ACHN (cell line): ENCODE measurements around the gene AIF1L.
"Not testable (repeated sequence)": the region's sequence is repeated elsewhere in the genome, so short reads cannot be mapped to it uniquely, and the experiment has no call there.

Experiments
- DNase-seq: peaks from one replicate; pipeline ENCODE4 v3.0.0-alpha.2; 2015
- in situ Hi-C: cut with HindIII; loops from 2 replicates; pipeline ENCODE4 v1.10.0; 2017; ENCODE audit warnings: low sequenced_read_pairs, low pct_ligation_motif_present, low pct_unique_long_range_greater_than_20kb

AIF1L gene

DNA sequence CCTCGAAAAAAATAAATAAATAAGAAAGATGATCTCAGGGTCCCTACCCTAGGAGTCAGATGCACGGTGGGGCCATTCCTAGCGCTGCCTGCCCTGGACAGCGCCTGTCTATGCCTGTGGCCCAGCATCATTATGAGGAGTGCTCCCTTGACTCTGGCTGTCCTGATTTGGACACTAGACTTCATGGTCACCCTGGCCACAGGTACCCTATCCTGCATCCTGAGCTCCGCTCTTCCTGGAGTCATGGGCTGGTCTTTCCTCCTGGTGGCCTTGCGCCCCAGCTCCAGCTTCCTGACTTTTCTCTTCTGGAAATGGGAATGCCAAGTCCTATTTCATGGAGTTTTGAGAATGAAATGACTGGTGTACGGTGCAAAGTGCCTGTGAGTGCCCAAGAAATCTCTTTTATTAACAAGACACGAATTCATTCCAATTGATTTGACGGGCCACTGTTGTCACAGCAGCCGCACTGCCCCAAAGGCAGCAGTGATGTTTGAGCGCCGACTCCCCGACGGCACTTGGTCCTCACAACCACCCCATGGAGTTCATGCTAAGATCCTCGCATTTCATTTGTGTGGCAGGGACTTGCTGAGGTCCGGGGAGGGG is 564 bp upstream of the AIF1L start:
- in situ Hi-C loops = no loop called here
- DNase-seq = no peak

DNA sequence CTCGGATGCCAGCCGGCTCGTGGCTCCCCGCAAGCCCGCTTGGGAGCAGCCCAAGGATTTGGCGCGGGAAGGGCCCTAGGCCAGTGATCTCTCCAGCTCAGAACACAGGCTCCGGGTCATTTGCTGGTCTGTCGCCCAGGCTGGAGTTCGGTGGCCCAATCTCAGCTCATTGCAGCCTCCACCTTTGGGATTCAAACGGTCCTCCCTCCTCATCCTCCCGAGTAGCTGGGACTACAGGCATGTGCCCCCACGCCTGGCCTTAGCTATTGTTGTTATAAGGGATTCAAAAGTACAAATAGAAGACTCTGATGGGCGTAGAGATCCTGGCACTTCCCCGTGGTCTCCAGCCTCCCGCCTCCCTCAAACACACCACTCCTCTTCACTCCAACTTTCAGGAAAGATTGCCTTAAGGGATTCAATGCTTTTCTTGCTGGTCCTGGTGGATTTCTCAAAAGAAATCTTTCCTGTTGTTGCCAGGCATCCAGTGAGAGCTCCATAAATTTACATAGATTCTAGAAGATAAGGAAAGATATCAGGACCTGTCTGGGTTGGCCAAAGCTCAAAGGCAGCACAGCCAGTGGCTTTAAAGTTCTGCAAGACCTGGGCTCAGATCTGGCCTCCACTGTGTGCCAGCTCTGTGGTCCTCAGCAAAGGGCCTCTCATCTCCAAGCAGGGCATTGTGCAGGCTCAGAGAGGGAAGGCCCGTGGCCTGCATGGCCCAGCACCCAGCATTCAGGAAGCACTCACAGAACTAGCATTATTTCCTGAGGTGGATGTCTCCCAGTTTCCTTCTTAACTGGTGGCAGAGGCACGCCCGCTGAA is 1.0 kb downstream of the AIF1L start:
- in situ Hi-C loops = no loop called here
- no peak for DNase-seq

DNA sequence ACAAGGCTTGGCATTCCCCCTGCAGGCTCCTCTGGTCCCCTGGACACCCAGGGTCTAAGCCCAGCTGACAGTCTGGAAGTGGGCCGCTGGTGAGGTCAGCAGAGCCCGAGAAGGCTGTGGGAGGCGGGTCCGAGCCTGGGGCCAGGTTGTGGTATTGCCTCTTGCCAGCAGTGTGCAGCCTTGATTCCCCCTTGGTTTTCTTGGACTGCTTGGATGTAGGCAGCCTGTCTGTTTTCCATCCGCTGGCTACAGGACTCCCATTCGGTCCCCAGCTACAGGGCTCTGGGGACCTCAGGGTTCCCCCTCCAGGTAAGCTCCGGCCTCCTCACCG is 1.6 kb downstream of the AIF1L start:
- DNase-seq = no peak
- in situ Hi-C loops = no loop called here

DNA sequence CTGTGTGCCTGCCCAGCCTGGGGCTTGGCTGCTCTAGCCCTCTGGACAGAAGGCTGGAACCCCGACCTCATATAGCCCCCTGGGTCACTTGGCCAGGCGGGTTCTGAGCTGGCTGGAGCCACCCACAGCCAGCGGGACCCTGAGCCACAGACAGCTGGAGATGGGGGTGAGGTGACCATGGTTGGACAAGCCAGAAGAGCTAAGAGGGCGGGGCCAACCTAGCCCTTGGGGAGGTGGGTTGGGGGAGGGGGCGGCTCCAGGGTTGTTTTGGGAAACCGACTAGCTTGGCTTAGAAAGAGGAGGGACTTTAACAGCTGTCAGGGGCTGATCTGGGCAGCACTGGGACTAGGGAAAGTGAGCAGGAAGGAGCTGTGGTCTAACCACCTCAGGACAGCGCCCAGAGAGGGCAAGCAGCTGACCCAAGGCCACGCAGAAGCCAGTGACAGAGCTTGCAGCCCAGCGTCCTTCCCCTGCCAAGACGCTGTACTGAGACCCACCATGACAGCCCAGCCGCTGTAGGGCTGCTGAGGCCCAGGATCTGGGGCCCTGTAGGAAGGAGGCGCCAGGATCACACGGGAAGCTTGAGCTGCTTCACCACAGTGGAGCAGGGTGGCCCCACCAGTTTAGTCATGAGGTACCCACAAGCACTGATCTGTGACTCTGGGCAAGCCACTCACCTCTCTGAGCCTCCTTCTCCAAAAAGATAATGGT is 2.2 kb downstream of the AIF1L start:
- peak; percentile 18 for DNase-seq
- in situ Hi-C loops = no loop called here

DNA sequence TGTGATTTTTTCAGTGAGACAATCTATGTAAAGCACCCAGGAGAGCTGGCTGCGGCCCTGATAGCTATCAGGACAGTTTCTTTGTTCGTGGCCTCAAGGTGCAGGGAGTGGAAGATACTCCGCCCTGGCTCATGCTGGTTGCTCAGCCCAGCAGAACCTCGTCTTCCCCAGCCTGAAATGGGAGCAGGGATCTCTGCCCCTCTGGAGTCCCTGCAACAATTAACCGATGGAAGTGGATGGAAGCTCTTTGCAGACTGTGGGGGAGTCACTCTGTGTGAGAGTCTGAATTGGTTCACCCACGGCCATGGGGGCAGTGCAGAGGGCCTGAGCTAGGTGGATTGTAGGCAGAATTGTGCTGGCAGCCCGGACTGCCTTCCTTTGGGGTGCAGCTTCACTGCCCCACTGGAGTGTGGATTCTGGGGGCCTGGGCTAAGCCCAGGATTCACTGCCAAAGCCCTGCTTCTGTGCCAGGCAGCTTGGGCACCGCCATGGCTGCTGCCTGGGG is 2.8 kb downstream of the AIF1L start:
- in situ Hi-C loops = no loop called here

DNA sequence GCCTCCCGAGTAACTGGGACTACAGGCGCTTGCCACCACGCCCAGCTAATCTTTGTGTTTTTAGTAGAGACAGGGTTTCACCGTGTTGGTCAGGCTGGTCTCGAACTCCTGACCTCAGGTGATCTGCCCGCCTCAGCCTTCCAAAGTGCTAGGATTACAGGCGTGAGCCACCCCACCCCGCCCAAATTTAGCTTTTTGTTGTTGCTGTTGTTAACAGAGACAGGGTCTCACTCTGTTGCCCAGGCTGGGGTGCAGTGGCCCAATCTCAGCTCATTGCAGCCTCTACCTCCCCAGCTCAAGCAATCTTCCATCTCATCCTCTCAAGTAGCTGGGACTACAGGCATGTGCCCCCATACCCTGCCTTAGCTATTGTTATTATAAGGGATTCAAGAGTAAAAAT is 3.5 kb downstream of the AIF1L start:
- DNase-seq, in situ Hi-C loops: not testable (repeated sequence)

More for the DNA sequence above, 2.8 kb downstream of the AIF1L start:
- DNase-seq = no peak

DNA sequence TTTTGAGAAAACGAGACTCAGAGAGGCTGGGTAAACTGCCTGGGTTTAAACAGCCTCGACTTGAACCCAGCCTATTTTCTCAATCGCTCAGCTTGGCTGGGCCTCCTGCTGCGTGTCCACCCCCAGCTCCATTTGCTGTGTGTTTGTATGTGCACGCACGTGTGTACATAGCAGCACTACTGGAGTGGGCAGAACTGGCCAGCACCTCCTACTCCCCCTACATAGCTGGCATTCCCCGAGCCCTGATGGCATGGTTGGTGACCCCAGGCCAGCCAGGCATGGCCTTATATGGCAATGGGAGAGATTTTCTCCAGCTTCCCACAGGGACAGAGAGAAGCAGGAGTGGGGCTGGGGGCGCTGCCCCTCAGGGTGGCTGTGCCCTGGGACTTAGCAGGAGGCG is 4.1 kb downstream of the AIF1L start:
- peak; percentile 25 for DNase-seq
- in situ Hi-C loops = no loop called here

DNA sequence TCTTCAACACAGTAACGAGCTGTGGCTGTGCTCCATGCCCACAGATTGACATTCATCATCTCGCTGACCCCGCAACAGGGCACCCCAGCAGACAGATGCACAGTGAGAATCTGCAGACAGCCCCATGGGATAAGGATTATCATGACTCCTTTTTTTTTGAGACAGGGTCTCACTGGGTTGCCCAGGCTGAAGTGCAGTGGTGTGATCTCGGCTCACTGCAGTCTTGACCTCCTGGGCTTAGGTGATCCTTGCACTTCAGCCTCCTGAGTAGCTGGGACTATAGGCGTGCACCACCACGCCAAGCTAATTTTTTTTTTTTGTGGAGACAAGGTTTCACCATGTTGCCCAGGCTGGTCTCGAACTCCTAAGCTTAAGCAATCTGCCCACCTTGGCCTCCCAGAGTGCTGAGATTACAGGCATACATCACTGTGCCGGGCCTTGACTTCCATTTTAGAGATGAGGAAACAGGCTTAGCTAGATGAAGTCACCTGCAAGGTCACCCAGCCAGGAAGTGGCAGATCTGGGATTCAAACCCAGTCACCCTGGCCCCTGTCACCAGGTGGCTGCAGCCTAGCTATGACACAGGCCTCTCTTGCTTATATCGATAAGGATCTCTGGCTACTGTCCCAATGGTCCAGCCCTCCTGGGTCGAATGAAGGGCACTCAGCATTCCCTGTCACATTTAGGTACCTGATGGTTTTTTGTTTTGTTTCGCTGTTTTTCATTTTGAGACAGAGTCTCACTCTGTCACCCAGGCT is 5.1 kb downstream of the AIF1L start:
- in situ Hi-C loops = no loop called here
- DNase-seq = no peak

DNA sequence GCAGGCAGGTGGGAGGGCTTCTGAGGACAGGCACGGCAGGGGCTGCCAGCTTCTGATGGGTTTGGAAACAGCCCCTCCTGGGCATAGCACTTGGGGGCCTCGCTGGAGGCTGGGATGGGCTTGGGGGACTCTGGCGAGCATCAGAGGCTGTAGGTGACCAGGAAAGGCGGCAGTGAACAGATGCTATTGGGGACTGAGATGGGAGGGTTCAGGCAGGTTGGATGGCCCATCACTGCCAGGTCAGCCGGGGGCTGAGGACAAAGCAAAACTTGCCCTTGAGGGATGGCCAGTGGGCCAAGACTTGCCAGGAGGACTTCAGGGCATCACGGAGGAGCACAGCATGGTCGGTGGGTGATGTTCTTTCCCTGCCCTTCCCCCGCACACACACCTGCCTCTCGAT is 6.7 kb downstream of the AIF1L start:
- no peak for DNase-seq
- in situ Hi-C loops = no loop called here

DNA sequence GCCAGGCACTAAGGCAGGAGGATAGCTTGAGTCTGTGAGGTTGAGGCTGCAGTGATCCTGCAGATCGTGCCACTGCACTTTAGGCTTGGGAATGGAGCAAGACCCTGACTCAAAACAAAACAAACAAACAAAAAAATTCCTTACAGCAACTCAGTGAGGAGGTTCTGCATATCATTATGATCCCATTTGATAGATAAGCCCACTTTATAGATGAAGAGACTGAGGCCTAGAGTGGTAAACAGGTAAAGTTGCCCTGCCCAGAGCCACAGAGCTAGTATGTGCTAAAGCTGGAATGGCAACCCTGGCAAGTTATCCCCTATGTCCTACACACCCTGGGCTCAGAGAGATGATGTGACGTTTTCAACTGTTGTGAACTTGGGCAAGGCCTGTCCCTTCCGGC is 7.2 kb downstream of the AIF1L start:
- in situ Hi-C loops = no loop called here
- DNase-seq = no peak

DNA sequence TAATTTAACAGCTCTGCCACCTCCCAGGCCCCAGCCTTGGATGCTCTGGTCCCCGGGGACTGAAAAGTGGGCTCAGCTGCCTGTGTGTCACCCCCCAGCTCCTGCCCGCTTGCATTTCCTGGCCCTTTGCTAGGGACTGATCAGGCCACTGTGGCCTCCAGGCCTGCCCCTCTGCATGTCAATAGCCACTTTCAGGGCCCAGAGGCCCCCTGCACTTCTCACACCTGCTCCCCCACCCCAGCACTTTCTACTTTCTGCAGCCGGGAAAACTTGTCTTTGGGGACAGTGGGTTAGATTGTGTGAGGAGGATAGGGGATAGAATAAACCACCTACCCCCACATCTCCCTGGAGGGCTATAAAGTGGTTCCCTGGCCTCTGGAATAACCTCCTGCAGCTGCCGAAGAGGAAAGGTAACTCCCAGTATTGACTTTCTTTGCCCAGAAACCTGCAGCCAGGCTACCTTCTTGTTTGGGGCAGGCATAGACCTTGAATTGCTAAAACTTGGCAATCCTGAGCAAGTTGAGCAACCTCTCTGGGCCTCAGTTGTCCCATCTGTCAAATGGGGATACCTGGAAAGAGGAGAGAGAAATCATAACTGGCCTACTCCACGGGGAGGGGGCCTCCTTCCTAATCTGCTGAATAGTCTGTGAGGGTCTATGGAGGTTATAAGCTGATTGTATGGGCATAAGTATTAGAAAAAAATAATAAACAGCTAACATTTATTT is 7.8 kb downstream of the AIF1L start:
- no peak for DNase-seq
- in situ Hi-C loops = no loop called here

DNA sequence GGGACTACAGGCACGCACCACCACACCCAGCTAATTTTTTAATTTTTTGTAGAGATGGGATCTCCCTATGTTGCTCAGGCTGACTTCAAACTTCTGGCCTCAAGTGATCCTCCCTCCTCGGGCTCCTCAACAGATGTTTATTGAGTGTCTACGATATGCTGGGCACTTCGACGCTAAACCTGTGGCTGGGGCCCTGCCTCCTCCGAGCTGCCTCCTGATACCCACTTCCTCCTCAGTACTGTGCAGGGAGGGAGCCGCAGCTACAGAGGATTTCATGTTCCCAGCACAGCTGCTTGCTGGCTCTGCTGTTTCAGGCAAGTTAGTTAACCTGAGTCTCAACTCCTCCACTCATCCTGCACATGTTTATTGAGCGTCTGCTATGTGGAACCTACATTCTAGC is 9.6 kb downstream of the AIF1L start:
- no peak for DNase-seq
- in situ Hi-C loops = no loop called here

DNA sequence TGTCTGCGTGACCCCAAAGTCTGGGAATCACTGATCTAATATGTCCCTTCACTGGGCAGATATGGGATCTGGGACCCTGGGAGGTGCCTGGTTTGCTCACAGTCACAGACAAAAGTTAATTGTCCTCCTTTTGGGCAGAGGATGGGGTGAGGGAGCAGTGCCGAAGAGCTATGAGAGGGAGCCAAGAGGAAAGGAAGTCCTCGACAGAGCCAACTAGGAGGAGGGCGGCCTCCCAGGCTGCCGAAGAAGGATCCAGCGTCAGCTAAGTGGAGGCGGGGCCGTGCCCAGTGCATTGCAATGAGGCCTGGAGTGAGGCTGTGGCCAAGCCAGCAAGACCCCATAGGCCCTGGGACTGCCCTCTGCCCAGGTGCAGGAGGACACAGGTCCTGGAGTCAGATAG is 11.4 kb downstream of the AIF1L start:
- no peak for DNase-seq
- in situ Hi-C loops = no loop called here

DNA sequence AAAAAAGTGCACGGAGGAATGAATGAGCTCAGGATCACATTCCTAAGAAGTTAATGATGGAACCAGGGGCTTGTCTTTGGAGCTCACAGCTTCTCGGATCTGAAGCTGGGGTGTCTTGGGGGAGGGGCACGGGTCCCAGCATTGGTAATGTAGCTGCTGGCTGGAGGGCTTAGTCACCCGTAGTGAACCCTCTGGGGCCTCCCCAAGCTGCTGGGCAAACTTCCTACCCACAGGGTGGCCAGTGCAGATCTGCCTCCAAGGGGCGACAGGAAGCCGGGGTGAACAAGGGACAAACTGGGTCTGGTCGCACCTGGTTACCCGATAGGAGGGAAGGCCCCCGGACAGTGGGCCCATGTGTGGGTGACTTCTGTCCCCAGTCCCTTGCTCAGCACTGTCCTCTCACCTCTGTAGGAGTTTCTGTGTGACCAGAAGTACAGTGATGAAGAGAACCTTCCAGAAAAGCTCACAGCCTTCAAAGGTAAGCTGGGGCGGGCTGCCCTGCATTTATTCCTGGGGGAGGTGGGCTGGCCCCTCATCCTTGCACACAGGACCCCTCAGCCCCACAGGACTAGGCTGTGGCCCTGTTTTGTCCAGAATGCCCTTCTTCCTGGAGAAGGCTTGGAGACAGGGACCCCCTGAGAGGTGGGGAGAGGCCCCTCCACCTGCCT is 15.0 kb downstream of the AIF1L start:
- in situ Hi-C loops = no loop called here
- DNase-seq = peak; percentile 96

DNA sequence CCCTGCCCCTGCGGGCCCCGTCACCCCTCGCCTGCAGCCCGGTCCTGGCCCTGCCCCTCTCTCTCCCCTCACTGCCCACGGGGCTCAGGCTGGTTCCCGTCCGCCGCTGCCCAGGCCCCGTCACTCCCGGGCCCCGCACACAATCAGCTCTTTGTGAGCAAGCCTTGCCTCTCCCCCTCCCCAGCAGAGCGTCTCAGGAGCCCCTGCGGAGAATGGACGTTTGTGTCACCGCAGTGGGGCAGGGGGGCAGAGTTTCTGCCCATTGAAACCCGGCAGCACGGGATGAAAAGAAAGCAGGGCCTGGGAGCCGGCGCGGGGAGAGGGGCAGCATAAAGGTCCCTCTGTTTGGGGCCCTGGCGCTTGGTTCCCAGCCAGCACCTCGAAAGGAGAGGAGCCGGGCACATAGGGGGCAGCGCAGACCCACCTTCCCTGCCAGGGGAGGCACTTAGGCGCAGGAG is 15.6 kb downstream of the AIF1L start:
- in situ Hi-C loops = no loop called here
- DNase-seq = no peak

DNA sequence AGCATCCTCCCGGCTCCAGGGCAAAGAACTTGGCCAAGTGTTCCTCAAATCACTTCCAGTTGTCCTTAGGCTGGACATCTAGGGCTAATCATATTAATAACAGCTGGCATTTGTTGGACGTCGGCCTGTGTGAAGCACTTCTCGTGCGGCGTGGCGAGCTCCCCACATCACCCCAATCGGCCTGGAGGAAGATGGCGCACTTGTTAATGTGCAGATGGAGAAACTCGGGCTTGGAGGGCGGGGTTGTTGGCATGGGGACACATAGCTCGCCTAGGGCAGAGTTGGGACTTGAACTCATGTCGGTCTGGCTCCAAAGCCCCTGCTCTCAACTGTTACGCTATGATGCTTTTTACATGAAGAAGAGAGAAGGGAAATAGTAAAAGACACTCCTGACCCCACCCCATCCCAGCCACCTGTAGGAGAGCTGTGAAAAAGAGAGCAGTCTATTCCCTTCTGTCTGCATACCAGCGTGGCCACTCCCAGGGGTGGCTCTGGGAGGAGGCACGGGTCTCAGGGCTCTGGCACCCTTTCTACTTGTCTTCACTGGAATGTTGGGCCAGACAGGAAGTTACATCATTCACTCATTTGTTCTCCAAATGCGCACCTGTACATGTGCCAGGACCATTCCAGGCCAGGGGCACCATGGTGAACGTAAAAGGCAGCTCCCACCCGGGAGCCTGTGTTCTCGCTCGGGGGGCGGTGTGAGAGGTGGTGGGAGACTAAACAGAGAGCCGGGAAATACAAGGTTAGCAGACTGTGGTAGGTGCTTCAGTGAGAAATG is 16.2 kb downstream of the AIF1L start:
- in situ Hi-C loops = no loop called here
- peak; percentile 71 for DNase-seq

DNA sequence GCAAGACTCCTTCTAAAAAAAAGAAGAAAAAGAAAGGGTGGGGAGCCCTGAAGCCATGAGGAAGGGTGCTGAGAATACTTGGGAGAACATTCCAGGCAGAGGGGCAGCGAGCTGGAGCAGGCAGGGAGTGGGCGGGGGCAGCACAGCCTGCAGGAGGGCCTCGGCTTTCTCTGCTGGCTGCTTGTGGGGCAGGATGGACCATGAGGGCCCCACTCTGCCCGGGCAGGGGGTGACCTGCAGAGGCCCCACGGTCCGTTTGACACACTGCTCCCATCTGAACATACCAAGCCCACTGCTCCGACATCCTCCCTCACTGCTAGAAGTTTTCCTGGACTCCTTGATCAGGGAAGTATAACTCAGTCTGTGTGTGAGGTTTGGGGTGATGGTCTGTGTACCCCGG is 17.3 kb downstream of the AIF1L start:
- no peak for DNase-seq
- in situ Hi-C loops = no loop called here
